Glutamatergic neuron (in vitro differentiated cells): ENCODE data around the gene DPY30. TPM values are rescaled to one million over a fixed set of nuclear protein-coding genes. Genes with fewer than 3 reads are reported as not detected.

Experiments used
- DNase-seq: peaks from one replicate; pipeline ENCODE4 v3.0.0; 2022
- H3K27ac Mint-ChIP-seq: one replicate; pipeline ENCODE4 v1.8.0; 2020; ENCODE audit warnings: mild to moderate bottlenecking, mixed read lengths, inconsistent platforms; ENCODE audit not compliant: unreplicated experiment
- H3K27me3 Mint-ChIP-seq: one replicate; pipeline ENCODE4 v1.8.0; 2020; ENCODE audit warnings: mild to moderate bottlenecking, moderate library complexity, mixed read lengths, inconsistent platforms; ENCODE audit not compliant: unreplicated experiment
- H3K36me3 Mint-ChIP-seq: one replicate; pipeline ENCODE4 v1.8.0; 2020; ENCODE audit warnings: mild to moderate bottlenecking, mixed read lengths, inconsistent platforms; ENCODE audit not compliant: unreplicated experiment
- H3K4me1 Mint-ChIP-seq: one replicate; pipeline ENCODE4 v1.8.0; 2020; ENCODE audit warnings: mild to moderate bottlenecking, low read depth, mixed read lengths, inconsistent platforms; ENCODE audit not compliant: unreplicated experiment
- H3K4me3 Mint-ChIP-seq: one replicate; pipeline ENCODE4 v1.8.0; 2020; ENCODE audit warnings: mild to moderate bottlenecking, mixed read lengths, inconsistent platforms; ENCODE audit not compliant: unreplicated experiment
- H3K9me3 Mint-ChIP-seq: one replicate; pipeline ENCODE4 v1.8.0; 2020; ENCODE audit warnings: mild to moderate bottlenecking, moderate library complexity, mixed read lengths, inconsistent platforms; ENCODE audit not compliant: unreplicated experiment
- long read RNA-seq: library from polyadenylated mRNA; unstranded; transcript quantifications from one replicate; pipeline ENCODE4 v2.0.0, GENCODE V29; 2020; ENCODE audit not compliant: unreplicated experiment
- total RNA-seq: library from RNA; stranded (reverse); fragmentation: NEBNext Ultra II Directional; extraction: Animal tissue kit (Norgen Biotek cat#: 25700); gene quantifications from one replicate; pipeline ENCODE4 v1.2.1, GENCODE V29; 2021; ENCODE audit not compliant: unreplicated experiment
- TF ChIP-seq, protein P1 (sequence below): fragments of 200-600 bp; sonication (generic); IDR thresholded peaks from one replicate; pipeline ENCODE4 v1.5.0; 2021; ENCODE audit not compliant: partially characterized antibody, unreplicated experiment

Gene DPY30
- total RNA-seq, result 67.5 TPM
- long read RNA-seq, transcript DPY30-202 (5 exons, 708 nt), result major isoform, 40 of 48 reads
- long read RNA-seq, partial matches to known transcripts, result 1 of 48 reads
- long read RNA-seq, other reads (novel, unspliced or antisense), result 3 of 48 reads

DNA sequence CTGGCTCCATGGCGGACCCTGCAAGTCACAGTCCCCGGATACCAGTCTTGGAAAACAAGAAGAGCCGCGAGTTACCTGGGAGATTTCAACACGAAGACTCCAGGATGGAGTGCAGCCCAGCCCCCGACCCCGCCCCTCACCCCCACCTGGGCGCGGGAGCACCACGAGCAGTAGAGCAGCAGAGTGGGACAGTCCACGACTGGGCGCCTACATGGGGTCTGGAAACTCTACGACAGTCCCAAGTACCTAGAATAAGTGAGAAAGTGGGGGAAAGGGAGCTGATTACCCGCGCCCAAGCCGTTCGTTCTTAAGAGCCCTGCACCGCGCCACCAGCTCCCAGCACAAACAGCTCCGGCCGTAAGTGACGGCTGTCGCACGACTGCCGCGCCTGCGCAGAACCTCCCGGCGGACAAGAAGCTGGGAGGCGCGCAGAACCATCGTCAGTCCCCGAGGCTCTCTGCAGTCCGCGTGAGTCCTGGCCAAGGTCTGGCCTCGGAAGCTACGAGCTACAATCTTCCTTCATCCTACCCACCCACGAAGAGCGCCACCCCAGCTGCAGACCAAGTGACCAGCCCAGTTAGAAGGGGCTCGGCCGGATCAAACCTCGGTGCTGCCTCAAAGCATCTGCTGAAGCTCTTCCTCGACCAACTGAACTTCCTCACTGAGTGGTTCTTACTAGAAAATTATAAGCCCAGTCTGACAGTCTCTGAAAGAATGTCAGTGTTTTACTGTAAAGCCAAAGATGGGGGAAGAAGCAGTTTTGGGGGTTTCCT is at the start of gene DPY30:
Gene DPY30, minus strand, starts transcription at position 359 of the 773 bp plus-strand sequence. Its CDS starts 349 bp downstream, at position 10.
- H3K4me1 Mint-ChIP-seq, result peaks cover 1% of the 10 kb centered on the region
- H3K27ac Mint-ChIP-seq, result peak within 1 kb of the TSS; percentile 95
- peaks cover 6% of the 10 kb centered on the region for H3K9me3 Mint-ChIP-seq
- H3K36me3 Mint-ChIP-seq, result no peaks in the 10 kb centered on the region
- H3K4me3 Mint-ChIP-seq, result peak within 1 kb of the TSS; percentile 96
- TF ChIP-seq, protein P1, sequence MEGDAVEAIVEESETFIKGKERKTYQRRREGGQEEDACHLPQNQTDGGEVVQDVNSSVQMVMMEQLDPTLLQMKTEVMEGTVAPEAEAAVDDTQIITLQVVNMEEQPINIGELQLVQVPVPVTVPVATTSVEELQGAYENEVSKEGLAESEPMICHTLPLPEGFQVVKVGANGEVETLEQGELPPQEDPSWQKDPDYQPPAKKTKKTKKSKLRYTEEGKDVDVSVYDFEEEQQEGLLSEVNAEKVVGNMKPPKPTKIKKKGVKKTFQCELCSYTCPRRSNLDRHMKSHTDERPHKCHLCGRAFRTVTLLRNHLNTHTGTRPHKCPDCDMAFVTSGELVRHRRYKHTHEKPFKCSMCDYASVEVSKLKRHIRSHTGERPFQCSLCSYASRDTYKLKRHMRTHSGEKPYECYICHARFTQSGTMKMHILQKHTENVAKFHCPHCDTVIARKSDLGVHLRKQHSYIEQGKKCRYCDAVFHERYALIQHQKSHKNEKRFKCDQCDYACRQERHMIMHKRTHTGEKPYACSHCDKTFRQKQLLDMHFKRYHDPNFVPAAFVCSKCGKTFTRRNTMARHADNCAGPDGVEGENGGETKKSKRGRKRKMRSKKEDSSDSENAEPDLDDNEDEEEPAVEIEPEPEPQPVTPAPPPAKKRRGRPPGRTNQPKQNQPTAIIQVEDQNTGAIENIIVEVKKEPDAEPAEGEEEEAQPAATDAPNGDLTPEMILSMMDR, result no peak
- DNase-seq, result peak; percentile 96
- peaks cover 3% of the 10 kb centered on the region for H3K27me3 Mint-ChIP-seq

DNA sequence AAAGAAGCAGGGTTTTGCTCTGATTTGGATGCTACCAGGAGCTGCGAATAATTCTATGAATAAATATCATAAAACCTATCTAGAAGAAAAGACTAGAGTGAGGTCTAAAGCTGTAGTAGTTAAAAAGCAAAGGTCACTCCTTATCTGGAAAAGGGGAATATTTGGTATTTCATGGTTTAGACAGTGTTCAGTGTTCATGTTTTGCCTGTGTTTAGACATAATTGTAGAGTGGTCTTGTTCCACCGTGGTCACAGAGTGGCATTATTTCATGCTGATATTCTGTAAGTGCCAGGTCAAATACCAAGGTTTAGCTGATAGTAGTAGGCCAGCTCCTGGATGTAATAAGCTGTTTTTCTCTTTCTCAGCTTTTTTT is 34.5 kb upstream of the DPY30 start:
- no peaks in the 10 kb centered on the region for H3K4me1 Mint-ChIP-seq
- no peak for DNase-seq
- H3K36me3 Mint-ChIP-seq, result no peaks in the 10 kb centered on the region
- TF ChIP-seq, protein P1, result no peak
- H3K4me3 Mint-ChIP-seq, result no peak overlapping the region
- no peak overlapping the region for H3K27ac Mint-ChIP-seq
- H3K9me3 Mint-ChIP-seq, result no peaks in the 10 kb centered on the region
- H3K27me3 Mint-ChIP-seq, result no peaks in the 10 kb centered on the region

DNA sequence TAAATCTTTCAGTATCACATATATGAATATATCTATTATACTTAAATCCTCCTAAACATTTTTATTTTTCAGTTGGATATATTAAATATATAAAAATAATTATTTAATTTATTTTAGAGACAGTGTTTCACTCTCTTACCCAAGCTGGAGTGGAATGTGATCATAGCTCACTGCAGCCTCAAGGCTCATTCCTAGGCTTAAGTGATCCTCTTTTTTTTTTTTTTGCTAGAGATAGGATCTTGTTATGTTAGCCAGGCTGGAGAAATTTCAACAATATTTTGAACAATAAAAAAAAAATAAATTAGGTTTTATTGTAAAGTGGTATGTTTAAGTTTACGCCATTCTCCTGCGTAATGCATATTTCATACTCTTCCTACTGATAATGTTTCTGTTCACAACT is 27.9 kb upstream of the DPY30 start:
- Mint-ChIP-seq H3K36me3 (no peaks in the 10 kb centered on the region), H3K27me3 (peaks cover 2% of the 10 kb centered on the region), H3K9me3 (peaks cover 11% of the 10 kb centered on the region), H3K27ac (no peak overlapping the region), H3K4me3 (no peak overlapping the region), H3K4me1 (peaks cover 4% of the 10 kb centered on the region)
- no peak for DNase-seq
- TF ChIP-seq, protein P1, result no peak

DNA sequence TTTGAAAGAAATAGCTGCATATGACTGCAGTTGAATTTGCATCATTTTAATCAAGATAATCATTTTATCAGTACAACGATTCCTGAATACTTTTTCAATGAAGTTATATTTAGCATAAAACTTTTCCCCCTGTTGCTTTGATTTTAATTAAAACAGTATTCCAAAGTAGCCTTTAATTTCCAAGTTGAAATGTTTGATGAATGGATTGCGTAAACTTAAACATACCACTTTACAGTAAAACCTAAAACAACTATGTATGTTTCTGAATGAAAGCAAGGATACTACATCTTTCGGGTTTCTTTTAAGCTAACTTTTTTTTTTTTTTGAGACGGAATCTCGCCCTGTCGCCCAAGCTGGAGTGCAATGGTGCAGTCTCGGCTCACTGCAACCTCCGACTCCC is 25.1 kb upstream of the DPY30 start:
- TF ChIP-seq, protein P1, result no peak
- peak overlapping the region; percentile 67 for H3K27ac Mint-ChIP-seq
- no peak for DNase-seq

DNA sequence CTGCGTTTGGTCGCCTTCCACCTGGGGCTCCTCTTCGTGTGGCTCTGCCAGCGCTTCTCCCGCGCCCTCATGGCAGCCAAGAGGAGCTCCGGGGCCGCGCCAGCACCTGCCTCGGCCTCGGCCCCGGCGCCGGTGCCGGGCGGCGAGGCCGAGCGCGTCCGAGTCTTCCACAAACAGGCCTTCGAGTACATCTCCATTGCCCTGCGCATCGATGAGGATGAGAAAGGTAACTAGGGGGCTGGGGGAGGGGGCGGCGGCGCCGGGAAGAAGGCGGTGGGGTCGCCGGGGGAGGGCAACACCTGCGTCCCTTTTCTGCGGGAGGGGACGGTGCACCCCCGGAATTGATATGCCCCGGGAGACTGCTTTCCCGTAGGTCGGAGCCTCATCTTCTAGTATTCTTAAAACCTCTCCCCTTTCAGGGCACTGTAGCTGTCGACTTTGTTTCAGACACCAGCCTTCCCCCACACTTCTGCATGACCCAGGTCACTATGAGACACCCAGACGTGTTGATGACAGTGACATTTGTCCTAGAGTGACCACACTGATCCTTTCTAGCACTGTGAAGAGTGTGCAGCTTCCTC is 24.5 kb upstream of the DPY30 start:
- peak overlapping the region; percentile 88 for H3K4me3 Mint-ChIP-seq
- H3K27me3 Mint-ChIP-seq, result peaks cover 2% of the 10 kb centered on the region

More for the DNA sequence above, 25.1 kb upstream of the DPY30 start:
- peaks cover 12% of the 10 kb centered on the region for H3K9me3 Mint-ChIP-seq
- peak overlapping the region; percentile 88 for H3K4me3 Mint-ChIP-seq
- peaks cover 2% of the 10 kb centered on the region for H3K27me3 Mint-ChIP-seq
- no peaks in the 10 kb centered on the region for H3K36me3 Mint-ChIP-seq
- peaks cover 6% of the 10 kb centered on the region for H3K4me1 Mint-ChIP-seq

More for the DNA sequence above, 24.5 kb upstream of the DPY30 start:
- DNase-seq, result peak; percentile 52
- TF ChIP-seq, protein P1, result no peak
- Mint-ChIP-seq H3K36me3 (no peaks in the 10 kb centered on the region), H3K4me1 (peaks cover 6% of the 10 kb centered on the region), H3K9me3 (peaks cover 12% of the 10 kb centered on the region), H3K27ac (peak overlapping the region; percentile 67)
